PC-9 (cell line): ENCODE data around the gene PHLDA2. TPM values are rescaled to one million over a fixed set of nuclear protein-coding genes. Genes with fewer than 3 reads are reported as not detected.
A peak's percentile ranks its signal among the peaks of the same experiment; 100 is the strongest.

Experiments used
- BruUV-seq: library from RNA; stranded (reverse); fragments of 400-500 nt; replicated peaks from 2 replicates; lab custom pipeline; 2021; lab: Mats Ljungman, UMichigan
- CTCF ChIA-PET: fragments of 300-600 bp; sonication (Branson Sonifier 250); formaldehyde crosslinking; loops from one replicate; lab custom pipeline; 2022; ENCODE audit warnings: antibody characterized with exemption; lab: Charles Lee
- POLR2A ChIA-PET: fragments of 300-600 bp; sonication (Branson Sonifier 250); formaldehyde crosslinking; loops from one replicate; lab custom pipeline; 2022; ENCODE audit warnings: antibody characterized with exemption; ENCODE audit not compliant: unreplicated experiment; lab: Charles Lee
- DNase-seq, 2 experiments: peaks; one replicate each; pipeline versions ENCODE4 v3.0.0 to v3.0.0-alpha.2; 2015 to 2022; ENCODE audit warnings: mixed read lengths in 1 of 2
- H2AFZ ChIP-seq: fragments of 200-600 bp; sonication (generic); 2 replicates; pipeline ENCODE4 v1.8.1; 2017; ENCODE audit warnings: antibody characterized with exemption
- H3F3A ChIP-seq: fragments of 200-600 bp; sonication (generic); 2 replicates; pipeline ENCODE4 v1.8.1; 2017; ENCODE audit warnings: antibody characterized with exemption, mild to moderate bottlenecking, low read depth; ENCODE audit not compliant: insufficient read depth
- H3K27ac ChIP-seq: fragments of 200-600 bp; sonication (generic); 2 replicates; pipeline ENCODE4 v1.6.1; 2016; ENCODE audit warnings: mixed run types
- H3K27me3 ChIP-seq: fragments of 200-600 bp; sonication (generic); 2 replicates; pipeline ENCODE4 v1.6.1; 2016; ENCODE audit warnings: low read depth, mixed run types; ENCODE audit not compliant: insufficient read depth
- H3K36me3 ChIP-seq: fragments of 200-600 bp; sonication (generic); 2 replicates; pipeline ENCODE4 v1.6.1; 2016; ENCODE audit warnings: low read depth, mixed run types
- H3K4me1 ChIP-seq: fragments of 200-600 bp; sonication (generic); replicated peaks from 2 replicates; pipeline ENCODE4 v1.6.1; 2016; ENCODE audit warnings: mixed run types; ENCODE audit not compliant: insufficient read depth
- H3K4me2 ChIP-seq: fragments of 200-600 bp; sonication (generic); 2 replicates; pipeline ENCODE4 v1.6.1; 2017; ENCODE audit warnings: mixed run types
- H3K4me3 ChIP-seq: fragments of 200-600 bp; sonication (generic); 2 replicates; pipeline ENCODE4 v1.6.1; 2016; ENCODE audit warnings: mixed run types
- H3K79me2 ChIP-seq: fragments of 200-600 bp; sonication (generic); 2 replicates; pipeline ENCODE4 v1.6.1; 2017; ENCODE audit warnings: low read depth, mixed run types
- H3K9me2 ChIP-seq: fragments of 200-600 bp; sonication (generic); 2 replicates; pipeline ENCODE4 v1.8.1; 2017; ENCODE audit warnings: mild to moderate bottlenecking; ENCODE audit not compliant: insufficient read depth
- H3K9me3 ChIP-seq: fragments of 200-600 bp; sonication (generic); 2 replicates; pipeline ENCODE4 v1.8.1; 2016; ENCODE audit warnings: low read depth; ENCODE audit not compliant: insufficient read depth
- H4K20me1 ChIP-seq: fragments of 200-600 bp; sonication (generic); 2 replicates; pipeline ENCODE4 v1.8.1; 2017; ENCODE audit not compliant: insufficient read depth
- CTCF ChIP-seq: fragments of 200-600 bp; sonication (generic); conservative IDR thresholded peaks from 2 replicates; pipeline ENCODE4 v1.6.1; 2017; ENCODE audit warnings: mixed run types, antibody characterized with exemption, mild to moderate bottlenecking, moderate library complexity
- EZH2 ChIP-seq: fragments of 200-600 bp; sonication (generic); IDR thresholded peaks from 2 replicates; pipeline ENCODE4 v1.8.0; 2017; ENCODE audit warnings: antibody characterized with exemption, low read depth
- intact Hi-C: fragments of 100-400 bp; cut with micrococcal nuclease; formaldehyde crosslinking; loops from one replicate; pipeline ENCODE4 v1.10.0; 2022; ENCODE audit not compliant: unreplicated experiment
- total RNA-seq: library from RNA; stranded (reverse); gene quantifications from 2 replicates; pipeline ENCODE4 v1.2.3, GENCODE V29; 2021

Gene PHLDA2
- total RNA-seq, 1 experiment from 2014 or later = 14.1 TPM

DNA sequence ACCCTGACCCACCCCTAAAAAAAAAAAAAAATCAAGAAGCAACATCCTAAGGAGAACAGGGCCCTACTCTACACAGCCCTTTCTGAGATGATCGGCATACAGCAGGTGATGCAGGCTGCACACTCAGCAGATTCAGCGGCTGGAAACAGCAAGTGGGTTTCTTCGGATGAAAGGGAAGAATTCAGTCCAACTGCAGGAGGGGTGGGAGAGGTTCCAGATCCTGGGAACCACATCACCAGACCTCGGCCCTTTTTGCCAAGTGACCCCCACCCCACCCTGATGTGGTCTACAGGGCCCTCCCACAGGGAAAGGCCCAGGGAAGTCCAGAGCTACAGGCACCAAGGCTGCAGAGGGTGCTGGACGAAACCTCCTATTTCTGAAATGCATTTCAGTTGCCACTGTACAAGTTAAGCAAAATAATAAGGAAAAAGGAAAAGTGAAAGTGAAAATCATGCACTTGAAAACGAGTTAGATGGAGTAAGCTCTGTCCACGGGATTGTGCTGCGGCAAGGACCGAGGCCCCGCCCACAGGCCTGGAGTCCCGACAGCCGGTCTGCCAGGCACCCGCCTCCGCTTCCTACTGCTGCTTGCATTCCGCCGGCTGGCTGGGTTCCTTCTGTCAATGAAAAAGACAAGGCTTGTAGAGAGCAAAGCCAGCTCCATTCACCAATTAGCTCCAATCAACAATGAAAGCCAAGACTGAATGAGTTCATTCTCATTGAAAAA, 16.0 kb upstream of the PHLDA2 start:
- Histone ChIP-seq H3K27me3 (no peaks in the 10 kb centered on the region), H3F3A (peaks cover 21% of the 10 kb centered on the region), H3K4me1 (peaks cover 17% of the 10 kb centered on the region), H3K27ac (no peak overlapping the region), H4K20me1 (no peaks in the 10 kb centered on the region), H3K79me2 (no peaks in the 10 kb centered on the region), H3K36me3 (no peaks in the 10 kb centered on the region), H3K9me3 (no peaks in the 10 kb centered on the region), H2AFZ (no peak overlapping the region), H3K4me3 (no peak overlapping the region), H3K9me2 (no peaks in the 10 kb centered on the region), H3K4me2 (no peak overlapping the region)
- ChIA-PET POLR2A (no interaction called here), CTCF (no interaction called here)
- BruUV-seq = no TSS peak
- intact Hi-C loops = no loop called here
- TF ChIP-seq EZH2 (no peak), CTCF (no peak)
- DNase-seq = no peak

GRCh38 chr11:2944530-2944929, 15.3 kb upstream of the PHLDA2 start:
- no peak overlapping the region for H3K4me3 ChIP-seq
- no peaks in the 10 kb centered on the region for H3K9me2 ChIP-seq
- peaks cover 23% of the 10 kb centered on the region for H3K4me1 ChIP-seq
- no peak overlapping the region for H3K4me2 ChIP-seq
- peaks cover 28% of the 10 kb centered on the region for H3F3A ChIP-seq
- ChIA-PET CTCF (no interaction called here), POLR2A (no interaction called here)
- TSS peak; percentile 7 for BruUV-seq
- no peak overlapping the region for H3K27ac ChIP-seq
- H4K20me1 ChIP-seq = no peaks in the 10 kb centered on the region
- H3K36me3 ChIP-seq = no peaks in the 10 kb centered on the region
- H3K79me2 ChIP-seq = no peaks in the 10 kb centered on the region
- H3K9me3 ChIP-seq = no peaks in the 10 kb centered on the region
- TF ChIP-seq EZH2 (no peak), CTCF (no peak)
- intact Hi-C loops = no loop called here
- H2AFZ ChIP-seq = no peak overlapping the region
- no peaks in the 10 kb centered on the region for H3K27me3 ChIP-seq
- DNase-seq = no peak

DNA sequence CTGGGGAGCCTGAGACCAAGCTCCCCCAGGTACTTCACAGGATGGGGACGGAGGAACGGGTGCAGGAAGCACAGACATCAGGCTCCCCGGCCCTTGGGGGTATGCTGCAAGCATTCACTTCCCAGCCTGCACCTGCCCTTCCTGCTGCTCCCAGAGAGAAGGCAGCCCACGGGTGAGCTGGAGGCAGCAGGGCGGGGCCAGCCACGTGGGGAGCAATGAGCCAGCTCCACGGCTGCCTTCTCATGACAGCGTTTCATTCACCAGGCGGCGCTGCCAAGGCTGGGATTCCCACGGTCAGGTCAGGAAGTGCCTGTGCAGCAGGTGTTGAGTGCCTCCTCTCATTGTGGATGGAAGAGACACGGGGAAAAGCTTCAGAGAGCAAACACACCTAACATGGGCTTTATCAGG, 14.5 kb upstream of the PHLDA2 start:
- BruUV-seq = no TSS peak
- H3K79me2 ChIP-seq = no peaks in the 10 kb centered on the region
- H3F3A ChIP-seq = peaks cover 28% of the 10 kb centered on the region
- no peak for TF ChIP-seq EZH2
- no peak for TF ChIP-seq CTCF
- H2AFZ ChIP-seq = no peak overlapping the region
- DNase-seq = no peak
- H3K27ac ChIP-seq = no peak overlapping the region
- intact Hi-C loops = no loop called here
- H3K4me1 ChIP-seq = peaks cover 27% of the 10 kb centered on the region
- no peaks in the 10 kb centered on the region for H3K27me3 ChIP-seq
- H3K4me3 ChIP-seq = no peak overlapping the region
- H3K36me3 ChIP-seq = no peaks in the 10 kb centered on the region
- ChIA-PET POLR2A (no interaction called here), CTCF (no interaction called here)
- H3K9me3 ChIP-seq = no peaks in the 10 kb centered on the region
- no peaks in the 10 kb centered on the region for H4K20me1 ChIP-seq
- no peaks in the 10 kb centered on the region for H3K9me2 ChIP-seq
- H3K4me2 ChIP-seq = no peak overlapping the region
